AG09319 (cell line): Measurements from ENCODE around the gene SCN4B.

Experiments used
- DNase-seq: peaks from one replicate; pipeline ENCODE4 v3.0.0-alpha.2; 2010; ENCODE audit warnings: low read depth; ENCODE audit errors: extremely low read depth
- TF ChIP-seq, protein P1 (sequence below): IDR thresholded peaks from 2 replicates; pipeline ENCODE4 v1.5.1; 2011; ENCODE audit warnings: low read depth, mild to moderate bottlenecking, inconsistent platforms, low read length, moderate library complexity

Gene SCN4B

GRCh38 chr11:118142809-118143208 lies 9.8 kb downstream of the SCN4B start:
- DNase-seq = no peak
- TF ChIP-seq, protein P1, sequence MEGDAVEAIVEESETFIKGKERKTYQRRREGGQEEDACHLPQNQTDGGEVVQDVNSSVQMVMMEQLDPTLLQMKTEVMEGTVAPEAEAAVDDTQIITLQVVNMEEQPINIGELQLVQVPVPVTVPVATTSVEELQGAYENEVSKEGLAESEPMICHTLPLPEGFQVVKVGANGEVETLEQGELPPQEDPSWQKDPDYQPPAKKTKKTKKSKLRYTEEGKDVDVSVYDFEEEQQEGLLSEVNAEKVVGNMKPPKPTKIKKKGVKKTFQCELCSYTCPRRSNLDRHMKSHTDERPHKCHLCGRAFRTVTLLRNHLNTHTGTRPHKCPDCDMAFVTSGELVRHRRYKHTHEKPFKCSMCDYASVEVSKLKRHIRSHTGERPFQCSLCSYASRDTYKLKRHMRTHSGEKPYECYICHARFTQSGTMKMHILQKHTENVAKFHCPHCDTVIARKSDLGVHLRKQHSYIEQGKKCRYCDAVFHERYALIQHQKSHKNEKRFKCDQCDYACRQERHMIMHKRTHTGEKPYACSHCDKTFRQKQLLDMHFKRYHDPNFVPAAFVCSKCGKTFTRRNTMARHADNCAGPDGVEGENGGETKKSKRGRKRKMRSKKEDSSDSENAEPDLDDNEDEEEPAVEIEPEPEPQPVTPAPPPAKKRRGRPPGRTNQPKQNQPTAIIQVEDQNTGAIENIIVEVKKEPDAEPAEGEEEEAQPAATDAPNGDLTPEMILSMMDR = no peak

DNA sequence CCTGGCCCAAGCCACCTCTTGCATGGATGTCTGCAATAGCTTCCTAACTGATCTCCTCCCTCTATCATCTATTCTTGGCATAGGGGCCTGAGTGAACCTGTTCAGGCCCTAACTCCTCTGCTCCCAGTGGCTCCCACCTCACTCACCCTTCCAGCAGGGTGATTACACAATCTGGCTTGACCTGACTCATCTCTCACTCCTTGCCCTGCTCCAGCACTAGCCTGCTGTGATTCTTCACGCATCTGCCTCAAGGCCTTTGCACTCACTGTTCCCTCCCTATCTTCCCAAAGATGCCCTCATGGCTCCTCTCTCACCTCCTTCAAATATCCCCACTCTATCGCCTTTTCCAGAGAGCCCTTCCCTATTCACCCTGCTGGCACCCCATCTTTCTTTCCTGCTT lies 10.5 kb downstream of the SCN4B start:
- TF ChIP-seq, protein P1 = no peak
- no peak for DNase-seq

DNA sequence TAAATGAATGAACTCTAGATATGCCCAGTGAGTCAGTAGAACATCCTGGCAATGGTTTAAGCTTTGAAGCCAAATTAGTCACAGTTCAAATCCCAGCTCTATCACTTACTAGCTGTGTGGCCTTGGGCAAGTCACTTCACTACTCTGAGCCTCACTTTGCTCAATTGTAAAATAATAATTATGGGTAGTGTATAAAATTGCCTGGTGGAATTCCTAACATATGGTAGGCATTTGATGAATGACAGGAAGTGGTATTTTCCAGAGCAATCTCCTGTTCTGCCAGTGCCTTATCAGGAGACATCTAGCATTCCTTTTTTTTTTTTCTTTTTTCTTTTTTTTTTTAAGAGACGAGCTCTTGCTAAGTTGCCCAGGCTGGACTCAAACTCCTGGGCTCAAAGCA lies 13.0 kb downstream of the SCN4B start:
- TF ChIP-seq, protein P1 = no peak
- no peak for DNase-seq

GRCh38 chr11:118138839-118139420 lies 13.7 kb downstream of the SCN4B start:
- TF ChIP-seq, protein P1 = no peak
- DNase-seq = no peak

GRCh38 chr11:118136801-118137200 lies 15.8 kb downstream of the SCN4B start:
- TF ChIP-seq, protein P1 = no peak
- no peak for DNase-seq

- no peak for DNase-seq
- TF ChIP-seq, protein P1 = no peak
These were observed 16.3 kb downstream of the SCN4B start for GRCh38 chr11:118136341-118136740.

GRCh38 chr11:118135796-118136165 lies 16.8 kb downstream of the SCN4B start:
- TF ChIP-seq, protein P1 = no peak
- no peak for DNase-seq
